Cerebellar nuclear complex (tissue), 1 donor: ENCODE results near the gene TNIP2.

Experiments
- DNase-seq, 2 experiments: peaks; one replicate each; lab custom pipeline; 2025; lab: John Stamatoyannopoulos, UW

The TNIP2 gene

DNA sequence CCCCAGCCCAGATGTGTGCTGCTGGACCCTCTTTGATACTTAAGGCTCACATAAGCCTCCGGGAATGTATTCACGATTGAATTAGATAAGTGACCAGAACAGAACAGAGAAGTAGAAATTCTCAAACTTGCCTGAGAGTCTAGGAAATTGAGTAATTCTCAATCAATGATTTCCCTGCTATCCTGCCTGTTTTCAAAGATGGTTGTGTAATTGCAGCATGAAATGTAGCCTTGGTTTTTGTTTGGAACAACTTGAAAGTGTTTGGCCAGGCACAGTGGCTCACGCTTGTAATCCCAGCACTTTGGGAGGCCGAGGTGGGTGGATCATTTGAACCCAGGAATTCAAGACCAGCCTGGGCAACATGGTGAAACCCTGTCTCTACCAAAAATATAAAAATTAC lies 41.2 kb downstream of the TNIP2 start:
- no peak for DNase-seq

DNA sequence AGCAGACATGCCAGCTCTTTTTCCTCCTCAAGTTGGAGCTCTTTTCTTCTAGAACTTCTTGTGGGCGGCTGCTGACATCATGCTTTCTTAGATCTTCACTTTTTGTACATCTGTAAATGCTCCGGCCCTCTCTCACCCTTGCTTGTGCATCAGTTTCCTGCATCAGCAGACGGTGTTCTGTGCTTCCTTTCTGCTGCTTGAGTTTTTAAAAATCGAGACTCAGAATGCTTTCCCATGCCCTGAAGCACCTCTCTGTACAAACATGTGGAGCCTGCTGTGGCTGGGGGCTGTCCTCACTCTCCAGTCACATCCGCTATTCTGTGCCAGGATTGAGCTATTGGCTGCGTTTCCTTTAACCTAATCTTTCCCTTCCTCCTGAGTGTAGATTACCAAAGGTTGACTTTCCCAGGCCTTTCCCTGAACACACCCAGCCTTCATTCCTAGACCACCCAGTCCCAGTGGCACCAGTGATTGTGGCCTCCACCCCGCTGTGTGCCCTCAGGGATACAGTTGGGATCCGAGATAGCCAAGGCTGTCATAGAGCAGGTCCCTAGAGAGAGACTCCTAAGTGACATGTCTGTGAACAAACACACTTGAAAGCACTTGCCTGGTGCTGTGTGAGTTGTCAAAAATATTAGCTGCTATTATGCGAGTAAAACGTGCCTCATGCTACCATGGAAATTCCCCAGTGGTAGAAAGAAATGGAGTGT lies 41.9 kb downstream of the TNIP2 start:
- DNase-seq = no peak

DNA sequence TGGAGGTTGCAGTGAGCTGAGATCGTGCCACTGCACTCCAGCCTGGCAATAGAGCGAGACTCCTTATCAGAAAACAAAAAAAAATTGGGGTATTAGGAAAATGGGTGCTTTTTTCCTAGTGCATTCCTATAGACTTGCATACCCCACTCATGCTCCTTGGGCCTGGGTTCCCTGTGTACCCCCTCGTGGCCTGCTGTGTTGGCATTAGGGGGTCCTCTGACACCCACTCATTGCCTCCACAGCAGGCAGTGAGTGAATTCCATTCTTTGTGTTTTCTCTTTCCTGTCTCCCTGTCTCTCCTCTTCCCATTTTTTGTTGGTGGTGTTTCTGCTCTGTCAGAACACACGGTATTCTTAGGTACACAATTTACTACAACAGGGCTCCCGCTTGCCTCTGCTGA lies 42.8 kb downstream of the TNIP2 start:
- no peak for DNase-seq

DNA sequence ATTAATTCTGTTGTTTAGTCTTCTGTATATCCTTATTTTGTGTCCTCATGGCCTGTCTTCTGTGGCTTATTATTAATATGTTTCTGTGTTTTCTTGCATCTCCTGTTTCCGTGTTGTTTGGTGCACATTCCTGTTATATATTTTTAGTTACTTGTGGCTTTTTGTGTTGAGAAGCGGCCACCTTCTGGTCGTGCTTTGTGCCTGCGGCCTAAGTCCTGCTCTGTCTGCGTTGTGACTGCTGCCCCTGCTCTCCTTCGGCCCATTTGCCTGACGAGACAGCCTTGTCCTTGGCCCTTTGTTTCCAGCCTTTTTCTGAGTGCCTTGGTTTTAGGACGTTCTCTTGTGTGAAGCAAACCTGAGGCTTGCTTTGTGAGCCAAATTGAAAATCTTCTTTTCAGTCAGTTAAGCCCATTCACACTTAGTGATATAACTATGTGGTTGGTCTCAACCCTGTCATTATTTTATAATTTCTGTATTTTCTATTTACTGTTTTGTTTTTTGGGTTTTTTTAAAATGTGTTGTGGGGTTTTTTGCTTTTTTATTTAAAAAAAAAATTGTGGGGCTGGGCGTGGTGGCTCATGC lies 43.8 kb downstream of the TNIP2 start:
- DNase-seq = no peak

DNA sequence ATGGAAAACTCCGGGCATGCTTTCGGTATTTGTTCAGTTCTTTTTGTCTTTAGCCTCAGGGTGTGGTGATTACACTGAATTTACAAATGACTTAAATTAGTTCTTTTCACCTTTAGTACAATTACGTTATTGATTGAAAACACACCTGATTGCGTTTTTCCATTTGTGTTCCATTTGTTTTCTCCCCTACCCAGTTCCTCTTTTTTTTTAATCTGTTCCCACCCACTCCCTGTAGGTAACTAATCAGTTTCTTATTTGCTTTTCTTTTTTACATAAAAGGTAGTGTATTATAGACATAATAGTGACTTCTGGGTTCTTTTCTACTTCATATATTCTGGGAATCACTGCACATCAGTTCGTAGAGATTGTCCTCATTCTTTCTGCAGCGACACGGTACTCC lies 53.4 kb downstream of the TNIP2 start:
- no peak for DNase-seq

DNA sequence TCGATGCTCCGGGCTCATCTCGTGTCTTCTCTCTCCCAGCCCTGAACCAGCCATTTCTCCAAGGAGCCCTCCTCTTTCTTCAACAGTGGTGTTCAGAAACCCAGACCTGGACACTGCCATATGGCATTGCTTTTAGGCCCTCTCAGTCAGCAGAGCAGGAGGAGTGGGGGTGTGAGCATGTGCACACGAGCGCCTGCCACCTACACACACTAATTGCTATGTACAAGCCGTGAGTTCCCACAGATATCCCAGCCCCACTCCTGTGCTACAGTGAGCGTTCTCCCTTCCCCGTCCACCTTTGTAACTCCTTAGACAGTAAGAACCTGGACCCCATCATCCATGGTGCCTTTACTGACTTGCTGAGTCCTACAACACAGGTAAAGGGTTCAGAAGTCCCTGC lies 53.8 kb downstream of the TNIP2 start:
- no peak for DNase-seq

DNA sequence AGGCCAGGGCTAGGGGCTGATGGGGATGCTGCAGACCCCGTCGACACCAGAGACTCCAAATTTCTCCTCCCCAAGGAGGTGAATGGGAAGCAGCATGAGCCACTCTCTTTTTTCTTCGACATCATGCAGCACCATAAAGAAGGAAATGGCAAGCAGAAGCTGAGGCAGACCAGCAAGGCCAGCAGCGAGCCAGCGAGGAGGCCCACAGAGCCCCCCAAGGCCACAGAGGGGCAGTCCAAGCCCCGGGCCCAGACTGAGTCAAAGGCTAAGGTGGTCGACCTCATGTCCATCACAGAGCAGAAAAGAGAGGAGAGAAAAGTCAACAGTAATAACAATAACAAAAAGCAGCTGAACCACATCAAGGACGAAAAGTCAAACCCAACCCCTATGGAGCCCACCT lies 56.1 kb downstream of the TNIP2 start:
- no peak for DNase-seq

DNA sequence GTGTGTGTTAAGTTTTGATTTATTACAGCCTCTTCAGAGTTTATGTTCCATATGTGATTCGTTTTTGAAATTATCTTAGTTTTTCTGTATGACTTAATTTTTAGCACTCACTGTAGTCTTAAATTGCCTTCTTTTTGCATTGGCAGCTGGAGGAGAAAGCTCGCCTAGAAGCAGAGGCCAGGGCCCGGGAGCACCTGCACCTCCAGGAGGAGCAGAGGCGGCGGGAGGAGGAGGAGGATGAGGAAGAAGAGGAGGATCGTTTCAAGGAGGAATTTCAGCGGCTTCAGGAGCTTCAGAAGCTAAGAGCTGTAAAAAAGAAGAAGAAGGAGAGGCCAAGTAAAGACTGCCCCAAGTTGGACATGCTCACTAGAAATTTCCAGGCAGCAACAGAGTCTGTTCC lies 56.6 kb downstream of the TNIP2 start:
- no peak for DNase-seq

DNA sequence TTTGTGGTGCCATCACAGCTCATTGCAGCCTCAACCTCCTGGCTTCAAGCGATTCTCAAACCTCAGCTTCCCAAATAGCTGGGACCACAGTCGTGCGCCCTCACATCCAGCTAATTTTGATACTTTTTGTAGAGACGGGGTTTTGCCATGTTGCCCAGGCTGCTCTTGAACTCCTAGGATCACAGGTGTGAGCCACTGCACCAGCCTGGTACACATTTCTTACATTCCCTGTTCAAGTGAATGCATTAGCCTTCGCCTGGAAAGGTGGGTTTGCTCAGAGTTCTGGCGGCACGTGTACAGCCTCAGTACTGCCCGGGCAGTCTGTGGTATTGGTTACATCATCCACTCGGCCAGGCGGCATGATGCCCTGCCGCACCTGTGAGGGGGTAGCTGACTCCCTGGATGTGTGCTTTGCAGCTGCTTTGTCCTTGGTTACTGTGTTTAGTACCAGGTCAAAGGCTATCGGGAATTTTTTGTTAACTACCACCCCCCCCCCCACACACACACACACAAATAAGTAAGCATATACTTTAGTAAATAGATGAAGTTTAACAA lies 57.1 kb downstream of the TNIP2 start:
- DNase-seq = no peak

DNA sequence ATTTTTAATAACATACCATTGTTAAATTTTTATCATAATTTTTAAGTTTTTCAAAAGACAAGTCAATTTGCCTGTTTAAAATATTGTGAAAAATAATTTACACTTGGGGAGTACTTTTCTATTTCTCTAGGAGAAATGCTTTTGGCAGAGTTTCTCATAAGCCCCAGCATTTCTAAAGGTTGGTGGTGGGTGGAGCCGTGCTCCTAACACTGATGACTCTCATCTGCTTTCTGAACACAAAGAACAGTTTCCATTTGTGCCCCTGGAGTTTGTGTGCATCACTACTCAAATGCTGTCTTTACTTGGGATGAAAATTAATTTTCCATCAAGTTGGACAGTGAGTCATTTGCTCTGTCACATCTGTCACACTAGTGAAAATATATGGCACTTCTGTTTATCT lies 57.6 kb downstream of the TNIP2 start:
- DNase-seq = no peak

DNA sequence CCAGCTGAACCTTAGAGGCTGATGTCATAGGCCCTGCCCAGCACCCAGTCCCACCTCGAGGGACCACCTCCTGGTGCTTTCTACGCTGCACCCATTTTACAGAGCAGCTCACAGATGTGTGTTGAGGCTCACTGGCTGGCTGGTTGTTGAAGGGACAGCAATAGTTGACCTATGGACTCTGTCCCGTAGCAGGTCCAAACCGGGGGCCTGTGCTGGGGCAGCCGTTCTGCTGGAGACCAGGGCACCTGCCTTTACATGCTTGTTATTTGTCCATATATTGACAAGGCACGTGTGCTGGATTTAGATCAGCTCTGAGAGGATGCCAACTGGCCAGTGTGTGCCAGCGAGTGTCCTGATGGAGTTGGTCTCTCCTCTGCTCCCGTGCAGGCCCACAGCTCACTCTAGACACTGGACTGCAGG lies 58.1 kb downstream of the TNIP2 start:
- DNase-seq = no peak

DNA sequence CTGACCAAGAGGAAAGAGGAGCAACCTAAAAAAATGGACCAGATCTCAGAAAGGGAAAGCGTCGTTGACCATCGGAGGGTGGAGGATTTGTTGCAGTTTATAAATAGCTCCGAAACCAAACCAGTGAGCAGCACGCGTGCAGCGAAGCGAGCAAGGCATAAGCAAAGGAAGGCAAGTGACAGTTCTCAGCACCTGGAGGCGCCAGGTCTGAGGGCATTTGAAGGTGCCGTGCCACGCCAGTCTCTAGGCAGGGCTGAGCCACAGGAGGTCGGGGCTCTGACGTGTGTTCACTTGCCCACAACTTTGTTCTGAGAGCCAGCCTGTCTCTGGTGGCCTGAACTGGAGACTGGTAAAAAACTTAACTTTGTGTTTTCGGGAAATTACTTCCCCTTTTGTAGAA lies 59.7 kb downstream of the TNIP2 start:
- DNase-seq = no peak

DNA sequence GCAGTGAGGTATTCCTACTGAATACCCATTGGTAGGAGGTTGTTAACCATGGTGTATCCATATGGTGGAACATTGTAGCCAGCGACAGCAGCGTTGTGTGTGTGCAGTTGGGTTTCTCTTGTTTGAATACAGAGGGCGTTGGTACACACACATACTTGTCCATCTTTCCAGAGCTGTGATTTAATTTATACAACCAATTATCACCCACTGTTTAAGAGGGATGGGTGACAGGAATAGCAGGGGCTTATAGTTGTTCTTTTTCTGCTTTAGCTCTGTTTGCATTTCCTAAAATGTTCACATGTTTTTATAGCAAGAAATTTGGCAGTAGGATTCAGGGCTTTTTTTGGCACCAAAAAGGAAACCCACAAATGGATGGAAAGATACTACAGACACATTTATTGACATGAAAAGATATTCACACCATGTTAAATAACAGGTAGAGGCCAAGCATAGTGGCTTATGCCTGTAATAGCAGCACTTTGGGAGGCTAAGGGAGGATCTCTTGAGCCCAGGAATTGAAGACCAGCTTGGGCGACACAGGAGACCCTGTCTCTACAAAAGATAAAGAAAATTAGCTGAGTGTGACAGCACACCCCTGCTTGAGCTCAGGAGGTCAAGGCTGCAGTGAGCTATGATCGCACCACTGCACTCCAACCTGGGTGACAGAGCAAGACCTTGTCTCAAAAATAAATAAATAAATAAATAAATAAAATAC lies 60.6 kb downstream of the TNIP2 start:
- DNase-seq = no peak

DNA sequence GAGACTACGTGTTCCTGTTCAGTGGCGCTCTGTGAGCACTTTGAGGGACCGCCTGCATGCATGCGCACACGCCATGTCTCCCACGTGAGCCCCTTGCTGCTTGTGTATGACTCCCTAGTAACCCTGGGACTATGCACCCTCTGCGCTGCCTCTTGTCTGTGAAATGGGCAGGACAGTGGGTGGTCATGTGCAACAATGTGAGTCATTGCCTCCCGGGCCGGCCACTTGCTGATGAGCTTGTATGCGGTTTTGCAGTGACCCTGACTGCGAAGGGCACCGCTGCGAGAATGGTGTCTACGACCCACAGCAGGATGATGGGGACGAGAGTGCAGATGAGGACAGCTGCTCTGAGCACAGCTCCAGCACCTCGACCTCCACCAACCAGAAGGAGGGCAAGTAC lies 61.4 kb downstream of the TNIP2 start:
- DNase-seq = no peak

DNA sequence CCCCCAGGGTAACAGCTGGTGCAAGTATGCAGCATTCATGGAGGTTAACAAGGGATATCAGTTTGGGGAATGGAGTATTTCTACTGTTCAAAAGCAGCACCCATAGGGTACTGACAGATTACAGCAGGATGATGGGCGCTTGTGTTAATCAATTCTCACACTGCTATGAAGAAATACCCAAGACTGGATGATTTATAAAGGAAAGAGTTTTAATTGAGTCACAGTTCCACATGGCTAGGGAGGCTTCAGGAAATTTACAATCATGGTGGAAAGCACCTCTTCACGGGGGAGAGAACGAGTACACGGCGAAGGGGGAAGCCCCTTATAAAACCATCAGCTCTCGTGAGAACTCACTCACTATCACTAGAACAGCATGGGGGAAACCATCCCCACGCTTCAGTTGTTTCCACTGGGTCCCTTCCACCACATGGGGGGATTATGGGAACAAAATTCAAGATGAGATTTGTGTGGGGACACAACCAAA lies 64.1 kb downstream of the TNIP2 start:
- no peak for DNase-seq
